ENCODE measurements around the gene DNAH5.

GRCh38 chr5:13783726-13784125, 160.8 kb downstream of the DNAH5 start:
- no peak for TF ChIP-seq POLR2A (IDR thresholded peaks at IDR 0.05)
- no peak for TF ChIP-seq CTCF (IDR thresholded peaks at IDR 0.05)

All from right lobe of liver (tissue), 4 donors.